Fibroblast of skin of right biceps (primary cell): ENCODE data around the gene SRPRA.

ENCODE experiments used
- DNase-seq: peaks from one replicate; pipeline ENCODE4 v3.0.0-alpha.2; 2013

Gene SRPRA

GRCh38 chr11:126225295-126225665, 43.4 kb downstream of the SRPRA start:
- DNase-seq = no peak

GRCh38 chr11:126224647-126225294, 43.9 kb downstream of the SRPRA start:
- no peak for DNase-seq

- DNase-seq = no peak
These were observed 49.1 kb downstream of the SRPRA start for GRCh38 chr11:126219547-126219946.

- DNase-seq = no peak
These were observed 51.2 kb downstream of the SRPRA start for GRCh38 chr11:126217491-126217890.

GRCh38 chr11:126216526-126217305, 52.0 kb downstream of the SRPRA start:
- no peak for DNase-seq

- no peak for DNase-seq
These were observed 53.9 kb downstream of the SRPRA start for GRCh38 chr11:126214841-126215240.

GRCh38 chr11:126214441-126214840, 54.3 kb downstream of the SRPRA start:
- no peak for DNase-seq
